GM12801 (cell line): ENCODE results near the gene CEP85L.

ENCODE experiments used
- CTCF ChIP-seq: IDR thresholded peaks from one replicate; pipeline ENCODE4 v1.5.1; 2011; ENCODE audit warnings: control low read depth; ENCODE audit not compliant: insufficient read length; ENCODE audit errors: extremely low read depth

The CEP85L gene

GRCh38 chr6:118680452-118681095 lies 29.2 kb upstream of the CEP85L start:
- no peak for TF ChIP-seq CTCF

GRCh38 chr6:118679327-118679901 lies 28.0 kb upstream of the CEP85L start:
- no peak for TF ChIP-seq CTCF

- TF ChIP-seq CTCF, result no peak
These were observed 27.5 kb upstream of the CEP85L start for GRCh38 chr6:118678866-118679265.

- no peak for TF ChIP-seq CTCF
These were observed 25.8 kb upstream of the CEP85L start for GRCh38 chr6:118677193-118677592.

GRCh38 chr6:118675225-118675624 lies 23.8 kb upstream of the CEP85L start:
- TF ChIP-seq CTCF, result no peak

GRCh38 chr6:118674772-118675171 lies 23.4 kb upstream of the CEP85L start:
- TF ChIP-seq CTCF, result no peak

- TF ChIP-seq CTCF, result no peak
These were observed 21.3 kb upstream of the CEP85L start for GRCh38 chr6:118672678-118673077.
